K562 (cell line): ENCODE results near the gene BCAN. TPM values are rescaled to one million over a fixed set of nuclear protein-coding genes. Genes with fewer than 3 reads are reported as not detected.
A peak's percentile ranks its signal among the peaks of the same experiment; 100 is the strongest.

ENCODE experiments used
- E2F6 ChIP-seq, 2 experiments: IDR thresholded peaks; 2 replicates each; pipeline ENCODE4 v1.6.1; 2011; ENCODE audit warnings: borderline replicate concordance in 1 of 2, control low read depth in 1 of 2, low read depth in 1 of 2, low read length in 1 of 2, mild to moderate bottlenecking in 1 of 2, mixed read lengths in 1 of 2, moderate library complexity in 1 of 2; ENCODE audit not compliant: insufficient read depth in 1 of 2, insufficient read length in 1 of 2, poor library complexity in 1 of 2, severe bottlenecking in 1 of 2; ENCODE audit errors: extremely low read depth in 1 of 2
- E4F1 ChIP-seq: fragments of 250-450 bp; sonication (Bioruptor Pico); IDR thresholded peaks from 2 replicates; pipeline ENCODE4 v1.5.0; 2021; ENCODE audit warnings: mild to moderate bottlenecking, borderline replicate concordance
- GABPB1 ChIP-seq: sonication (generic); formaldehyde crosslinking; IDR thresholded peaks from 2 replicates; pipeline ENCODE4 v1.8.0; 2022; ENCODE audit warnings: mild to moderate bottlenecking, missing genetic modification reagents
- GATAD2A ChIP-seq: fragments of 450-650 bp; IDR thresholded peaks from 2 replicates; pipeline ENCODE4 v1.6.1; 2017
- HDAC6 ChIP-seq: IDR thresholded peaks from 2 replicates; pipeline ENCODE4 v1.6.1; 2012; ENCODE audit warnings: low read depth, mild to moderate bottlenecking, control low read depth, inconsistent platforms, low read length, moderate library complexity
- HMGXB4 ChIP-seq: sonication (generic); formaldehyde crosslinking; IDR thresholded peaks from 2 replicates; pipeline ENCODE4 v1.8.1; 2023; ENCODE audit warnings: mild to moderate bottlenecking, missing genetic modification reagents
- RHOXF2B ChIP-seq: fragments of 250-450 bp; sonication (Bioruptor Pico); conservative IDR thresholded peaks from 2 replicates; pipeline ENCODE4 v1.5.1; 2021
- SNIP1 ChIP-seq: fragments of 450-650 bp; IDR thresholded peaks from 2 replicates; pipeline ENCODE4 v1.7.1; 2017; ENCODE audit warnings: low read depth, mild to moderate bottlenecking
- TOE1 ChIP-seq, 2 experiments: fragments of 450-650 bp in 1 of 2; sonication (generic) in 1 of 2; formaldehyde crosslinking in 1 of 2; IDR thresholded peaks; 2 replicates each; pipeline versions ENCODE4 v1.7.1 to v1.8.0; 2016 to 2022; ENCODE audit warnings: borderline replicate concordance in 2 of 2, mild to moderate bottlenecking in 2 of 2, antibody characterized with exemption in 1 of 2, inconsistent platforms in 1 of 2, low read depth in 1 of 2, missing genetic modification reagents in 1 of 2, moderate library complexity in 1 of 2
- U2AF2 ChIP-seq: fragments of 200-400 bp; formaldehyde crosslinking; optimal IDR thresholded peaks from 2 replicates; pipeline ENCODE3; 2017; ENCODE audit warnings: low read depth, mild to moderate bottlenecking, low read length
- USF2 ChIP-seq: sonication (generic); formaldehyde crosslinking; IDR thresholded peaks from 2 replicates; pipeline ENCODE4 v1.5.0; 2020; ENCODE audit warnings: missing genetic modification reagents
- ZBTB33 ChIP-seq: sonication (generic); formaldehyde crosslinking; IDR thresholded peaks from 2 replicates; pipeline ENCODE4 v1.8.1; 2023; ENCODE audit warnings: mild to moderate bottlenecking, missing genetic modification reagents
- ZFP1 ChIP-seq: fragments of 450-650 bp; formaldehyde crosslinking; IDR thresholded peaks from 2 replicates; pipeline ENCODE4 v1.4.0; 2020; ENCODE audit warnings: mild to moderate bottlenecking, mixed read lengths
- ZNF239 ChIP-seq: fragments of 250-450 bp; sonication (Bioruptor Pico); IDR thresholded peaks from 2 replicates; pipeline ENCODE4 v1.4.0; 2020; ENCODE audit warnings: mild to moderate bottlenecking
- ZNF445 ChIP-seq: fragments of 250-450 bp; sonication (Bioruptor Pico); IDR thresholded peaks from 2 replicates; pipeline ENCODE4 v1.4.0; 2020; ENCODE audit warnings: low read depth, mild to moderate bottlenecking, moderate library complexity
- ZSCAN29 ChIP-seq: fragments of 450-650 bp; IDR thresholded peaks from 2 replicates; pipeline ENCODE4 v1.6.1; 2017
- polyA plus RNA-seq, 8 experiments: library from polyadenylated mRNA; depleted of rRNA in 4 of 8; stranded (reverse) in 5 of 8; unstranded in 3 of 8; fragments of >200 nt; fragmentation: Nextera tagmentation in 2 of 8; fragmentation: Illumina TruSeq in 1 of 8; extraction: Ambion mirVana in 2 of 8; extraction: Trizol in 1 of 8; gene quantifications; 2 replicates each; pipeline versions ENCODE4 v1.2.1 to v1.2.3, GENCODE V29; 2011 to 2014; ENCODE audit warnings: inconsistent platforms in 1 of 8, missing spikeins in 1 of 8
- total RNA-seq, 7 experiments: library from RNA; depleted of rRNA in 6 of 7; stranded (reverse); fragments of >200 nt in 6 of 7; fragmentation: Illumina TruSeq in 2 of 7; extraction: Trizol in 2 of 7; gene quantifications; 2 replicates each; pipeline versions ENCODE4 v1.2.1 to v1.2.3, GENCODE V29; 2011 to 2021; ENCODE audit warnings: low replicate concordance in 1 of 7

The BCAN gene
- total and polyA plus RNA-seq, 9 of the 15 experiments (the other 6 are each of a cell fraction or from before 2014, with no cell fraction given): 0.04 to 0.33 (median 0.14) TPM; not detected in 5

GRCh38 chr1:156601122-156601830 is 40.6 kb upstream of the BCAN start, which contains the start of gene GPATCH4 (continued):
- TF ChIP-seq HMGXB4 (CRISPR knock-in tag): no peak
- TF ChIP-seq GATAD2A: no peak
- TF ChIP-seq USF2 (CRISPR knock-in tag): no peak
- no peak for TF ChIP-seq HDAC6
- TF ChIP-seq GABPB1 (CRISPR knock-in tag): peak; percentile 93
- TF ChIP-seq E4F1 (CRISPR knock-in tag): no peak
- peak in 1 of 2 experiments; percentile 48 for TF ChIP-seq E2F6 (IDR thresholded peaks at IDR 0.05; ENCODE audit: borderline replicate concordance in 1 of 2, extremely low read depth in 1 of 2, insufficient read depth in 1 of 2, insufficient read length in 1 of 2, low read depth in 1 of 2, low read length in 1 of 2, poor library complexity in 1 of 2, severe bottlenecking in 1 of 2)
- TF ChIP-seq ZFP1: no peak
- no peak for TF ChIP-seq RHOXF2B
- peak; percentile 38; the same call in 1 of the 2 replicates for TF ChIP-seq ZNF239 (CRISPR knock-in tag)
- TF ChIP-seq SNIP1: peak; percentile 76; the same call in 1 of the 2 replicates
- 0 out of 2 replicates have a peak, but pooled peaks have one; percentile 4 for TF ChIP-seq ZBTB33
- no peak for TF ChIP-seq U2AF2
- TF ChIP-seq TOE1 (IDR thresholded peaks at IDR 0.05; ENCODE audit: borderline replicate concordance): no peak
- no peak for TF ChIP-seq TOE1 (CRISPR knock-in tag; IDR thresholded peaks at IDR 0.05; ENCODE audit: borderline replicate concordance, low read depth)
- no peak for TF ChIP-seq ZSCAN29
- TF ChIP-seq ZNF445 (CRISPR knock-in tag): no peak
